Natural killer cell (primary cell): ENCODE measurements around the gene CATSPERB. TPM values are rescaled to one million over a fixed set of nuclear protein-coding genes. Genes with fewer than 3 reads are reported as not detected.

ENCODE experiments used
- ATAC-seq, 3 donors: fragments of 150-1000 bp in 2 of 3; fragments of 200-7000 bp in 1 of 3; cut with Tn5 transposase; 1 replicate in 1 of 3; 2 replicates in 2 of 3; pipeline ENCODE4 v1.10.0; 2021; ENCODE audit warnings: mild to moderate bottlenecking in 2 of 3, moderate library complexity in 2 of 3
- DNase-seq, 2 donors: peaks; one replicate each; pipeline versions ENCODE4 v3.0.0 to v3.0.0-alpha.2; 2013 to 2021; ENCODE audit warnings: mixed read lengths in 1 of 2
- H3K27ac ChIP-seq: one replicate; pipeline ENCODE4 v1.5.1; 2013; ENCODE audit warnings: mild to moderate bottlenecking, low read length
- H3K27me3 ChIP-seq: one replicate; pipeline ENCODE4 v1.6.1; 2013; ENCODE audit warnings: low read length; ENCODE audit not compliant: control insufficient read depth, insufficient read depth
- H3K36me3 ChIP-seq: one replicate; pipeline ENCODE4 v1.6.1; 2013; ENCODE audit warnings: low read length; ENCODE audit not compliant: control insufficient read depth, insufficient read depth
- H3K4me1 ChIP-seq: one replicate; pipeline ENCODE4 v1.6.1; 2013; ENCODE audit warnings: low read length; ENCODE audit not compliant: control insufficient read depth, insufficient read depth
- H3K4me3 ChIP-seq: one replicate; pipeline ENCODE4 v1.5.1; 2013; ENCODE audit warnings: low read length
- H3K9me3 ChIP-seq: one replicate; pipeline ENCODE4 v1.6.1; 2013; ENCODE audit warnings: low read length; ENCODE audit not compliant: control insufficient read depth, insufficient read depth
- H3K27ac Mint-ChIP-seq, 2 donors: one replicate each; pipeline ENCODE4 v1.8.0; 2022; ENCODE audit warnings: mild to moderate bottlenecking in 2 of 2, mixed read lengths in 2 of 2, moderate library complexity in 1 of 2
- H3K27me3 Mint-ChIP-seq, 2 donors: one replicate each; pipeline ENCODE4 v1.8.0; 2022; ENCODE audit warnings: low read depth in 2 of 2, mixed read lengths in 2 of 2
- H3K36me3 Mint-ChIP-seq: one replicate; pipeline ENCODE4 v1.8.0; 2022; ENCODE audit warnings: mixed read lengths
- H3K4me1 Mint-ChIP-seq, 2 donors: one replicate each; pipeline ENCODE4 v1.8.0; 2022; ENCODE audit warnings: mixed read lengths in 2 of 2
- H3K4me3 Mint-ChIP-seq: one replicate; pipeline ENCODE4 v1.8.0; 2022; ENCODE audit warnings: mild to moderate bottlenecking, moderate library complexity, mixed read lengths
- H3K9me3 Mint-ChIP-seq, 2 donors: one replicate each; pipeline ENCODE4 v1.8.0; 2022; ENCODE audit warnings: mixed read lengths in 2 of 2
- WGBS: methylation state at CpG from one replicate; pipeline ENCODE4 v1.1.7; 2013; ENCODE audit warnings: missing lambda C conversion rate; ENCODE audit not compliant: insufficient coverage; 5-methylcytosine and 5-hydroxymethylcytosine counted together
- intact Hi-C: fragments of 100-400 bp; cut with micrococcal nuclease; formaldehyde crosslinking; loops from one replicate; pipeline ENCODE4 v1.14.2; 2022
- total RNA-seq, 4 donors: library from RNA; stranded (reverse); fragments of 120-200 nt in 1 of 4; gene quantifications; one replicate each; pipeline versions ENCODE4 v1.2.3 to v1.2.4, GENCODE V29; 2013 to 2022
- TF ChIP-seq, protein P1 (sequence below): fragments of 200-600 bp; IDR thresholded peaks from one replicate; pipeline ENCODE4 v1.8.0; 2022; ENCODE audit warnings: antibody characterized with exemption

The CATSPERB gene
- total RNA-seq, 3 donors from 2014 or later (not counting 1 experiment from before 2014, with no cell fraction given) = 3.1 to 5.8 (median 4.2) TPM

DNA sequence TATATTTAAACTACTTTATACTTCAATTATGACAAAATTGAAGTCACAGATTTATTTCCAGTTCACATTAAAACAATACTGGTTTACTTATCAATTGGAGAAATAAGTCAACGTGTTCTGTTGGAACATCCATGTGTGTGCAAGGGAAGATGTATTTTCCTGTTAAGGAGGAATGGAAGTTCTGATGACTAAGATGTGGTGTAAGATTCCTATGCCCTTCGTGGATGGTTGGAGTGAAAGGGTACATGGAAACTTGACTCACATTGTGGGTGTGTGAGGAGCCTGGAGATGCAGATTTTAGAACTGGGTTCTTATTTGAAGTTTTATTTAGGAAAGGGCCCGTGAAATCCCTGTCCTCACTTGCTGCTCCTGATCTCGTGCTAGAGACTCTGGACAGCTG lies 95.3 kb downstream of the CATSPERB start:
- ATAC-seq (no peak), DNase-seq (no peak)
- Histone ChIP-seq H3K27me3 (no peaks in the 10 kb centered on the region), H3K9me3 (no peaks in the 10 kb centered on the region), H3K27ac (no peak overlapping the region), H3K4me3 (no peak overlapping the region), H3K36me3 (no peaks in the 10 kb centered on the region), H3K4me1 (no peaks in the 10 kb centered on the region)
- Mint-ChIP-seq H3K27me3 (peaks cover 0 to 3% of the 10 kb centered on the region in 2 donors), H3K27ac (no peak overlapping the region), H3K9me3 (no peaks in the 10 kb centered on the region), H3K36me3 (no peaks in the 10 kb centered on the region), H3K4me3 (no peak overlapping the region), H3K4me1 (no peaks in the 10 kb centered on the region)
- TF ChIP-seq, protein P1, sequence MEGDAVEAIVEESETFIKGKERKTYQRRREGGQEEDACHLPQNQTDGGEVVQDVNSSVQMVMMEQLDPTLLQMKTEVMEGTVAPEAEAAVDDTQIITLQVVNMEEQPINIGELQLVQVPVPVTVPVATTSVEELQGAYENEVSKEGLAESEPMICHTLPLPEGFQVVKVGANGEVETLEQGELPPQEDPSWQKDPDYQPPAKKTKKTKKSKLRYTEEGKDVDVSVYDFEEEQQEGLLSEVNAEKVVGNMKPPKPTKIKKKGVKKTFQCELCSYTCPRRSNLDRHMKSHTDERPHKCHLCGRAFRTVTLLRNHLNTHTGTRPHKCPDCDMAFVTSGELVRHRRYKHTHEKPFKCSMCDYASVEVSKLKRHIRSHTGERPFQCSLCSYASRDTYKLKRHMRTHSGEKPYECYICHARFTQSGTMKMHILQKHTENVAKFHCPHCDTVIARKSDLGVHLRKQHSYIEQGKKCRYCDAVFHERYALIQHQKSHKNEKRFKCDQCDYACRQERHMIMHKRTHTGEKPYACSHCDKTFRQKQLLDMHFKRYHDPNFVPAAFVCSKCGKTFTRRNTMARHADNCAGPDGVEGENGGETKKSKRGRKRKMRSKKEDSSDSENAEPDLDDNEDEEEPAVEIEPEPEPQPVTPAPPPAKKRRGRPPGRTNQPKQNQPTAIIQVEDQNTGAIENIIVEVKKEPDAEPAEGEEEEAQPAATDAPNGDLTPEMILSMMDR = no peak
- 68% methylated on average over 4 of the region's 4 CpGs for WGBS
- intact Hi-C loops = no loop called here

DNA sequence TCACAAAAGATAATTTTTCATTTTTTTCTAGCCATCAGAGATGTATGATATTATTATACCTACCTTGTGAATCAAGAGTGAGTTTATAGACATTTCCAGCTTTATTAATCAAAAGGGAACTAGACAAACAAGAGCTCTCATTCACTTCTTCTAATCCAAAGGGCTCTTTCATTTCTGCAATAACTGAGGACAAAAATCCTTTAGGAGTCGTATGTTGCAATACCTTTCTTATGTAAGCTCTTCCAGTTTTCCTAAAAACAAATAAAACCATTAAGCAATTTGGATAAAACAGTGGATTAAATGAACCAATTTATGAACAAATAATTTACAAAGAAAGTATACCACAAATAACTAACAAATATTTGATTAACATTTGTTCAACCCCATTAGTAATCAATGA lies 107.1 kb downstream of the CATSPERB start:
- Histone ChIP-seq H3K27ac (no peak overlapping the region), H3K4me1 (no peaks in the 10 kb centered on the region), H3K27me3 (no peaks in the 10 kb centered on the region), H3K36me3 (no peaks in the 10 kb centered on the region), H3K4me3 (no peak overlapping the region), H3K9me3 (no peaks in the 10 kb centered on the region)
- no peaks in the 10 kb centered on the region for H3K36me3 Mint-ChIP-seq
- no peaks in the 10 kb centered on the region for H3K9me3 Mint-ChIP-seq
- WGBS = no CpG with 5 or more reads among the region's 1 CpG
- TF ChIP-seq, protein P1 = no peak
- ATAC-seq = no peak
- DNase-seq = no peak
- peaks cover 13 to 31% of the 10 kb centered on the region in 2 donors for H3K27me3 Mint-ChIP-seq
- no peak overlapping the region for H3K4me3 Mint-ChIP-seq
- no peak overlapping the region for H3K27ac Mint-ChIP-seq
- H3K4me1 Mint-ChIP-seq = no peaks in the 10 kb centered on the region
- intact Hi-C loops = no loop called here

- H3K4me3 Mint-ChIP-seq = no peak overlapping the region
- Histone ChIP-seq H3K27ac (no peak overlapping the region), H3K27me3 (no peaks in the 10 kb centered on the region), H3K4me3 (no peak overlapping the region), H3K4me1 (no peaks in the 10 kb centered on the region), H3K36me3 (no peaks in the 10 kb centered on the region), H3K9me3 (no peaks in the 10 kb centered on the region)
- DNase-seq (no peak), ATAC-seq (no peak)
- 31% methylated on average over 2 of the region's 2 CpGs for WGBS
- TF ChIP-seq, protein P1 = no peak
- intact Hi-C loops = no loop called here
- no peaks in the 10 kb centered on the region for H3K27me3 Mint-ChIP-seq
- no peak overlapping the region for H3K27ac Mint-ChIP-seq
- H3K9me3 Mint-ChIP-seq = no peaks in the 10 kb centered on the region
- no peaks in the 10 kb centered on the region for H3K36me3 Mint-ChIP-seq
- no peaks in the 10 kb centered on the region for H3K4me1 Mint-ChIP-seq
These were observed 117.7 kb downstream of the CATSPERB start for GRCh38 chr14:91614187-91614586.

DNA sequence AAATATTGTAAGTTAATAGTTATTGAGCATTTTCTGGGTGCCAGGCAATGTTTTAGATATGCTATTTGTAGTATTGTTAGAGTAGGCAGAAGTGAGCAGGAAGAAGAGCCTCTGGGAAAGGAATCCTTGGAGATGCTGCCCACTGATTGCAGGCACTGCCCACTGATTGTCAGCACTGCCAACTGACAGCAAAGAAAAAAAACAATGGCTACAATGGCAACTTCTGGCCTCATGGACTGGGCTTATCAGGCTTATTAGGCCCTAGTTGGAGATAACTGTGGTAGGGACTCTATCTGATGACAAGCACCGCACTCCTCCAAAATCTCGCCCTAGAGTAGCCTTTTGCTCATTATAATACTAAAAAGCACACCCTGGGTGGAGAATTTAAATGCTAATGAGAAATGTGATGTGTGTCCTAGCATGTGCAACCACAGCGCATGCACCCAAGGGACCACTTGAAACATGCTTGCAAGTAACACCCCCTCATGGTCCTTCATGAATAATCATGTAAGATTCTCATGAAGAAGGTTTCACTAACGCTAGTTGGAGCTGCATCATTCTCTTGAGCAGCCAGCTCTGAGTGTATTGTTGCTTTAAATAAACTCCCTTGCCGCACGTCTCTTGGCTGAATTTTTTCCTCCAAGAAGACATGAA lies 118.3 kb downstream of the CATSPERB start:
- WGBS = 96% methylated on average over 4 of the region's 6 CpGs
- TF ChIP-seq, protein P1 = no peak
- no peaks in the 10 kb centered on the region for H3K4me1 Mint-ChIP-seq
- Histone ChIP-seq H3K4me1 (no peaks in the 10 kb centered on the region), H3K27me3 (no peaks in the 10 kb centered on the region), H3K9me3 (no peaks in the 10 kb centered on the region), H3K4me3 (no peak overlapping the region), H3K27ac (no peak overlapping the region), H3K36me3 (no peaks in the 10 kb centered on the region)
- H3K4me3 Mint-ChIP-seq = no peak overlapping the region
- H3K27ac Mint-ChIP-seq = no peak overlapping the region
- ATAC-seq (no peak), DNase-seq (no peak)
- no peaks in the 10 kb centered on the region for H3K9me3 Mint-ChIP-seq
- H3K36me3 Mint-ChIP-seq = no peaks in the 10 kb centered on the region
- no peaks in the 10 kb centered on the region for H3K27me3 Mint-ChIP-seq
- intact Hi-C loops = no loop called here
